ENCODE measurements around the gene TMCO6. TPM values are rescaled to one million over a fixed set of nuclear protein-coding genes. Genes with fewer than 3 reads are reported as not detected.
"Not testable (repeated sequence)": the region's sequence is repeated elsewhere in the genome, so short reads cannot be mapped to it uniquely, and the experiment has no call there.

Gene TMCO6
- polyA plus RNA-seq, 1 donor from 2014 or later: 23.5 TPM

- Histone ChIP-seq H3F3A (ENCODE audit: insufficient read depth, low read length, poor library complexity, severe bottlenecking) (no peaks in the 10 kb centered on the region), H2AFZ (ENCODE audit: low read depth, low read length) (no peak overlapping the region), H3K4me3 (ENCODE audit: low read length) (no peak overlapping the region), H3K79me2 (replicated peaks; ENCODE audit: insufficient read depth, low read length) (no peaks in the 10 kb centered on the region), H3K27ac (ENCODE audit: low read length) (no peak overlapping the region), H3K27me3 (ENCODE audit: insufficient read depth, low read depth, low read length) (no peaks in the 10 kb centered on the region), H3K9me2 (ENCODE audit: insufficient read depth, low read length) (no peaks in the 10 kb centered on the region), H4K20me1 (ENCODE audit: insufficient read depth) (no peaks in the 10 kb centered on the region), H3K36me3 (ENCODE audit: insufficient read depth, low read length) (no peaks in the 10 kb centered on the region), H3K4me2 (ENCODE audit: low read length) (no peak overlapping the region), H3K9ac (ENCODE audit: low read length) (no peak overlapping the region), H3K9me3 (ENCODE audit: low read length) (no peaks in the 10 kb centered on the region)
- TF ChIP-seq, protein P1, sequence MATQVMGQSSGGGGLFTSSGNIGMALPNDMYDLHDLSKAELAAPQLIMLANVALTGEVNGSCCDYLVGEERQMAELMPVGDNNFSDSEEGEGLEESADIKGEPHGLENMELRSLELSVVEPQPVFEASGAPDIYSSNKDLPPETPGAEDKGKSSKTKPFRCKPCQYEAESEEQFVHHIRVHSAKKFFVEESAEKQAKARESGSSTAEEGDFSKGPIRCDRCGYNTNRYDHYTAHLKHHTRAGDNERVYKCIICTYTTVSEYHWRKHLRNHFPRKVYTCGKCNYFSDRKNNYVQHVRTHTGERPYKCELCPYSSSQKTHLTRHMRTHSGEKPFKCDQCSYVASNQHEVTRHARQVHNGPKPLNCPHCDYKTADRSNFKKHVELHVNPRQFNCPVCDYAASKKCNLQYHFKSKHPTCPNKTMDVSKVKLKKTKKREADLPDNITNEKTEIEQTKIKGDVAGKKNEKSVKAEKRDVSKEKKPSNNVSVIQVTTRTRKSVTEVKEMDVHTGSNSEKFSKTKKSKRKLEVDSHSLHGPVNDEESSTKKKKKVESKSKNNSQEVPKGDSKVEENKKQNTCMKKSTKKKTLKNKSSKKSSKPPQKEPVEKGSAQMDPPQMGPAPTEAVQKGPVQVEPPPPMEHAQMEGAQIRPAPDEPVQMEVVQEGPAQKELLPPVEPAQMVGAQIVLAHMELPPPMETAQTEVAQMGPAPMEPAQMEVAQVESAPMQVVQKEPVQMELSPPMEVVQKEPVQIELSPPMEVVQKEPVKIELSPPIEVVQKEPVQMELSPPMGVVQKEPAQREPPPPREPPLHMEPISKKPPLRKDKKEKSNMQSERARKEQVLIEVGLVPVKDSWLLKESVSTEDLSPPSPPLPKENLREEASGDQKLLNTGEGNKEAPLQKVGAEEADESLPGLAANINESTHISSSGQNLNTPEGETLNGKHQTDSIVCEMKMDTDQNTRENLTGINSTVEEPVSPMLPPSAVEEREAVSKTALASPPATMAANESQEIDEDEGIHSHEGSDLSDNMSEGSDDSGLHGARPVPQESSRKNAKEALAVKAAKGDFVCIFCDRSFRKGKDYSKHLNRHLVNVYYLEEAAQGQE (IDR thresholded peaks at IDR 0.05; ENCODE audit: borderline replicate concordance): no peak
- no peak for TF ChIP-seq SMC3 (conservative IDR thresholded peaks at IDR 0.05; ENCODE audit: poor library complexity)
- no peak for TF ChIP-seq EP300 (conservative IDR thresholded peaks at IDR 0.05; ENCODE audit: poor library complexity, severe bottlenecking)
- TF ChIP-seq MXI1 (conservative IDR thresholded peaks at IDR 0.05; ENCODE audit: poor library complexity, severe bottlenecking): no peak
- TF ChIP-seq EZH2 (IDR thresholded peaks at IDR 0.05; ENCODE audit: borderline replicate concordance, insufficient read depth, low read length, poor library complexity, severe bottlenecking): no peak
- no peak for TF ChIP-seq CTCF (IDR thresholded peaks at IDR 0.05; ENCODE audit: poor library complexity, severe bottlenecking)
- TF ChIP-seq POLR2AphosphoS5 (IDR thresholded peaks at IDR 0.05): no peak
- TF ChIP-seq RAD21 (conservative IDR thresholded peaks at IDR 0.05): no peak
- no peak for TF ChIP-seq TAF1 (IDR thresholded peaks at IDR 0.05; ENCODE audit: low read depth)
Observed at GRCh38 chr5:140602147-140602546, 37.1 kb upstream of the TMCO6 start.

GRCh38 chr5:140603446-140603698 is 35.9 kb upstream of the TMCO6 start:
- H3K27ac ChIP-seq (ENCODE audit: low read length); H3K79me2 ChIP-seq (replicated peaks; ENCODE audit: insufficient read depth, low read length); H4K20me1 ChIP-seq (ENCODE audit: insufficient read depth): not testable (repeated sequence)

GRCh38 chr5:140603734-140604133 is 35.5 kb upstream of the TMCO6 start:
- H3K79me2 ChIP-seq (replicated peaks; ENCODE audit: insufficient read depth, low read length): no peaks in the 10 kb centered on the region
- H3K27me3 ChIP-seq (ENCODE audit: insufficient read depth, low read depth, low read length): no peaks in the 10 kb centered on the region
- no peaks in the 10 kb centered on the region for H3K9me3 ChIP-seq (ENCODE audit: low read length)
- TF ChIP-seq EZH2 (IDR thresholded peaks at IDR 0.05; ENCODE audit: borderline replicate concordance, insufficient read depth, low read length, poor library complexity, severe bottlenecking) (no peak), SMC3 (conservative IDR thresholded peaks at IDR 0.05; ENCODE audit: poor library complexity) (no peak), POLR2AphosphoS5 (IDR thresholded peaks at IDR 0.05) (no peak), CTCF (IDR thresholded peaks at IDR 0.05; ENCODE audit: poor library complexity, severe bottlenecking) (no peak), TAF1 (IDR thresholded peaks at IDR 0.05; ENCODE audit: low read depth) (no peak), EP300 (conservative IDR thresholded peaks at IDR 0.05; ENCODE audit: poor library complexity, severe bottlenecking) (no peak), MXI1 (conservative IDR thresholded peaks at IDR 0.05; ENCODE audit: poor library complexity, severe bottlenecking) (no peak), RAD21 (conservative IDR thresholded peaks at IDR 0.05) (no peak)
- TF ChIP-seq, protein P1 (IDR thresholded peaks at IDR 0.05; ENCODE audit: borderline replicate concordance): no peak
- no peak overlapping the region for H2AFZ ChIP-seq (ENCODE audit: low read depth, low read length)
- H3K9me2 ChIP-seq (ENCODE audit: insufficient read depth, low read length): no peaks in the 10 kb centered on the region
- H3F3A ChIP-seq (ENCODE audit: insufficient read depth, low read length, poor library complexity, severe bottlenecking): no peaks in the 10 kb centered on the region
- no peak overlapping the region for H3K27ac ChIP-seq (ENCODE audit: low read length)
- no peak overlapping the region for H3K4me3 ChIP-seq (ENCODE audit: low read length)
- no peak overlapping the region for H3K9ac ChIP-seq (ENCODE audit: low read length)
- no peaks in the 10 kb centered on the region for H3K36me3 ChIP-seq (ENCODE audit: insufficient read depth, low read length)
- H3K4me2 ChIP-seq (ENCODE audit: low read length): no peak overlapping the region
- no peaks in the 10 kb centered on the region for H4K20me1 ChIP-seq (ENCODE audit: insufficient read depth)

More at GRCh38 chr5:140603446-140603698, 35.9 kb upstream of the TMCO6 start:
- H3K9me2 ChIP-seq (ENCODE audit: insufficient read depth, low read length); H3K9ac ChIP-seq (ENCODE audit: low read length); H3K36me3 ChIP-seq (ENCODE audit: insufficient read depth, low read length); H3K27me3 ChIP-seq (ENCODE audit: insufficient read depth, low read depth, low read length); H3K9me3 ChIP-seq (ENCODE audit: low read length); H3K4me2 ChIP-seq (ENCODE audit: low read length); H3F3A ChIP-seq (ENCODE audit: insufficient read depth, low read length, poor library complexity, severe bottlenecking); H2AFZ ChIP-seq (ENCODE audit: low read depth, low read length); H3K4me3 ChIP-seq (ENCODE audit: low read length): not testable (repeated sequence)

Data from neural cell (in vitro differentiated cells).